NCI-H2029 treated with DMSO at 0.1 percent for 48 hours (cell line): ENCODE results near the gene KAT8.

Experiments used
- DNase-seq: peaks from one replicate; lab custom pipeline; 2025; lab: John Stamatoyannopoulos, UW

The KAT8 gene

GRCh38 chr16:31117384-31118222, at the start of gene KAT8:
Gene KAT8 (plus strand): TSS chr16:31117664. CDS start chr16:31117682, 18 bp downstream.
- peak; percentile 89 for DNase-seq

- peak; percentile 60 for DNase-seq
Measured at GRCh38 chr16:31071861-31072260, 45.6 kb upstream of the KAT8 start.

DNA sequence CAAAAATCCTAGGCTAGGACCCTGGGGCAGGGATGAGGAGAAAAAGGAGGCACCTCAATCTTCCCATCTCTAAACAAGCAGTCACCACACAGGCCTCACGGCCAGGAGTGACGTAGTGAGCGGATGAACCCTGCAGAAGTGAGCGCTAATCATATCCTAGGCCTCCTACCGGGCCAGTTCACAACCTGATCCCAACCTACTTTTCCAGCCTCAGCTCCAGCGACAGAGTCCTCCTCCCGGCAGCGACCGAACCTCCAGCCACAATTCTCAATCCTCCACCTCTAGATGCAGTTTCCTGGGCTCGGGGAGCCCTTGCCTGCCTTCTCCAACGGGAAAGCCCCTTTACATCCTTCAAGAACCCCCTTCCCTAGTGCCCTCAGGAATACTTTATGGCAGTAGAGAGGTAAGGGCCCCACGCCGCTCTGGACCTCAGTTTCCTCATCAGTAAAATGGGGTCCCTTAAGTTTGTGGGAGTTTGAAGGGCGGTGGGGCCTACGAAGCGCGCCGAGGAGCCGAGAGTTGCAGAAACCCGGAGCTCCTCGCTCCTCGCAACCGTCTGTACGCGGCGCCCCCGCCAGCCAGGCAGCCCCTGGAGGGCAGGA, 44.8 kb upstream of the KAT8 start:
- DNase-seq: no peak

DNA sequence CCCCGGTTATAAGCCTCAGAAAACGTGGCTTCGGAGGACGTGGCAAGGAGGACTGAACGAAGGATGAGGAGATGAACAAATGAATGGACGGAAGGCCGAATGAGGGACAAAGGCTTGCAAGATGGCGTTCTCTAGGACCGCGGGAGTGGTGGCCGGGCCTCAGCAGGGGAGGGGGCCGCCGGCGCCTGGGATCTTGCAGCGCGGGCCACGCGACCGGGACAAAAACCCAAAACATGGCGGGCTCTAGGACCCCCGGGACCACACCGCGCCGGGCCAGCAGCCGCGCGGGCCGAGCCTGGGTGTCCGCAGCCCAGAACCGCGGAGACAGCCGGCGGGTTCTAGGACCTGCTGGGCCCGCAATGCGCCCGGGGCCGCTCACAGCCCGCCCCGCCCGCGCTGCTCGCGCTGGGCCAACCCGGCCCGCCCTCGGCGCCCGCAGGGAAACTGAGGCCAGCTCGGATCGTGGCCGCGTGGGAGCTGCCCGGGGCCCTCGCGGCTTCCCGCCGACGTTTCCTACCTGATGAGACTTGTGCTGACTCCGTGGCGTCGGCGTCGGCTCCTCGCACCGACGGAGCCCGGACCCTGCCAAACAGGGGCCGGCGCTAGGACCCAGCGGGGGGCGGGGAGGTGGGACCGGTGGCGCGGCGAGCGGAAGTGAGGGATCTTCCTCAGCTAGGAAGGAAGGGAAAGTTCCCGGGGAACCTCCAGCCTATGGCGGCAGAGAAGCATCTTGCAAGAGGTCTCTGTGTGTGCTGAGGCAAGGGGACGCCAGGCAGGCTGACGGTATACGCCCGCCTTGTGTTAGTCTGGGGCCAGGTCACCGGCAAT, 44.1 kb upstream of the KAT8 start:
- peak; percentile 40 for DNase-seq

- DNase-seq: peak; percentile 93
Measured at GRCh38 chr16:31073970-31074813, 43.3 kb upstream of the KAT8 start, which contains the start of the genes ZNF646 and ZNF668. Gene ZNF646 (plus strand): TSS chr16:31074422. CDS start chr16:31076325, 1,903 bp downstream. Gene ZNF668 (minus strand): TSS chr16:31074240. CDS start chr16:31064459, 9,781 bp downstream.

- no peak for DNase-seq
Measured at GRCh38 chr16:31074814-31075183, 42.7 kb upstream of the KAT8 start.

DNA sequence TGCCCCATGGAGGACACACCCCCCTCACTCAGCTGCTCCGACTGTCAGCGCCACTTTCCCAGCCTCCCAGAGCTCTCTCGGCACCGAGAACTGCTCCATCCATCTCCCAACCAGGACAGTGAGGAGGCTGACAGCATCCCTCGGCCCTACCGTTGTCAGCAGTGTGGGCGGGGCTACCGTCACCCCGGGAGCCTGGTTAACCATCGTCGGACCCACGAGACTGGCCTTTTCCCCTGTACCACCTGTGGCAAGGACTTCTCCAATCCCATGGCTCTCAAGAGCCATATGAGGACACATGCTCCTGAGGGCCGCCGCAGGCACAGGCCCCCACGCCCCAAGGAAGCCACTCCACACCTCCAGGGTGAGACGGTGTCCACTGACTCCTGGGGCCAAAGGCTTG, 41.1 kb upstream of the KAT8 start:
- DNase-seq: no peak

DNA sequence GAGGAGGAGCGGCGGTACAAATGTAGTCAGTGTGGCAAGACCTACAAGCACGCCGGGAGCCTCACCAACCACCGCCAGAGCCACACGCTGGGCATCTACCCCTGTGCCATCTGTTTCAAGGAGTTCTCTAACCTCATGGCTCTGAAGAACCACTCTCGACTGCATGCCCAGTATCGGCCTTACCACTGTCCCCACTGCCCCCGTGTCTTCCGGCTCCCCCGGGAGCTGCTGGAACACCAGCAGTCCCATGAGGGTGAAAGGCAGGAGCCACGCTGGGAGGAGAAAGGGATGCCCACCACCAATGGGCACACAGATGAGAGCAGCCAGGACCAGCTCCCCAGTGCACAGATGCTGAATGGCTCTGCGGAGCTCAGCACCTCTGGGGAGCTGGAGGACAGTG, 40.4 kb upstream of the KAT8 start:
- no peak for DNase-seq

DNA sequence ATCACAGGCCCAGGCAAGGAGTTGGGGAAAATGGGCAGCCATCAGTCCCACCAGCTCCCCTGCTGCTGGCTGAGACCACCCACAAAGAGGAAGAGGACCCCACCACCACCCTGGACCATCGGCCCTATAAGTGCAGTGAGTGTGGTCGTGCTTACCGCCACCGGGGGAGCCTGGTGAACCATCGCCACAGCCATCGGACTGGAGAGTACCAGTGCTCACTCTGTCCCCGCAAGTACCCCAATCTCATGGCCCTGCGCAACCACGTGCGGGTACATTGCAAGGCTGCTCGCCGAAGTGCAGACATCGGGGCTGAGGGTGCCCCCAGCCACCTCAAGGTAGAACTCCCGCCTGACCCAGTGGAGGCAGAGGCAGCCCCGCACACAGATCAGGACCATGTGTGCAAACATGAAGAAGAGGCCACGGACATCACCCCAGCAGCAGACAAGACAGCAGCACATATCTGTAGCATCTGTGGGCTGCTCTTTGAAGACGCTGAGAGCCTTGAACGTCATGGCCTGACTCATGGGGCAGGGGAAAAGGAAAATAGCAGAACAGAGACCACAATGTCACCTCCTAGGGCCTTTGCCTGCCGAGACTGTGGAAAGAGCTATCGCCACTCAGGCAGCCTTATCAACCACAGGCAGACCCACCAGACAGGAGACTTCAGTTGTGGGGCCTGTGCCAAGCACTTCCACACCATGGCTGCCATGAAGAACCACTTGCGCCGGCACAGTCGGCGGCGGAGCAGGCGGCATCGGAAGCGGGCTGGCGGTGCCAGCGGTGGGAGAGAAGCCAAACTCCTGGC, 39.7 kb upstream of the KAT8 start:
- DNase-seq: no peak

DNA sequence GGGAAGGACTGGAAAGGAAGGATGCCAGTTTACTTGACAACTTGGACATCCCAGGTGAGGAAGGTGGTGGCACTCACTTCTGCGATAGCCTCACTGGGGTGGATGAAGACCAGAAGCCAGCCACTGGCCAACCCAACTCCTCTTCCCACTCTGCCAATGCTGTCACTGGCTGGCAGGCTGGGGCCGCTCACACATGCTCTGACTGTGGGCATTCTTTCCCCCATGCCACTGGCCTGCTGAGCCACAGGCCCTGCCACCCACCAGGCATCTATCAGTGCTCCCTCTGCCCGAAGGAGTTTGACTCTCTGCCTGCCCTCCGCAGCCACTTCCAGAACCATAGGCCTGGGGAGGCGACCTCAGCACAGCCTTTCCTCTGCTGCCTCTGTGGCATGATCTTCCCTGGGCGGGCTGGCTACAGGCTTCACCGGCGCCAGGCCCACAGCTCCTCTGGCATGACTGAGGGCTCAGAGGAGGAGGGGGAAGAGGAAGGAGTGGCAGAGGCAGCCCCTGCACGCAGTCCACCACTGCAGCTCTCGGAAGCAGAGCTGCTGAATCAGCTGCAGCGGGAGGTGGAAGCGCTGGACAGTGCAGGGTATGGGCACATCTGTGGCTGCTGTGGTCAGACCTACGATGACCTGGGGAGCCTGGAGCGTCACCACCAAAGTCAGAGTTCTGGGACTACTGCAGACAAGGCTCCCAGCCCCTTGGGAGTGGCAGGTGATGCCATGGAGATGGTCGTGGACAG, 38.7 kb upstream of the KAT8 start:
- DNase-seq: no peak

DNA sequence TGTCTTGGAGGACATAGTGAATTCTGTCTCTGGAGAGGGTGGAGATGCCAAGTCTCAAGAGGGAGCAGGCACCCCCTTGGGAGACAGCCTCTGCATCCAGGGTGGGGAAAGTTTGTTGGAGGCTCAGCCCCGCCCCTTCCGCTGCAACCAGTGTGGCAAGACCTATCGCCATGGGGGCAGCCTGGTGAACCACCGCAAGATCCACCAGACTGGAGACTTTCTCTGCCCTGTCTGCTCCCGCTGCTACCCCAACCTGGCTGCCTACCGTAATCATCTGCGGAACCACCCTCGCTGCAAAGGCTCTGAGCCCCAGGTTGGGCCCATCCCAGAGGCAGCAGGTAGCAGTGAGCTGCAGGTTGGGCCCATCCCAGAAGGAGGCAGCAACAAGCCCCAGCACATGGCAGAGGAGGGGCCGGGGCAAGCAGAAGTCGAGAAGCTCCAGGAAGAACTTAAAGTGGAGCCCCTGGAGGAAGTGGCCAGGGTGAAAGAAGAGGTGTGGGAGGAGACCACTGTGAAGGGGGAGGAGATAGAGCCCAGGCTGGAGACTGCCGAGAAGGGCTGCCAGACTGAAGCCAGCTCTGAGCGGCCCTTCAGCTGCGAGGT, 38.0 kb upstream of the KAT8 start:
- no peak for DNase-seq

- DNase-seq: no peak
Measured at GRCh38 chr16:31080035-31080629, 37.3 kb upstream of the KAT8 start.

DNA sequence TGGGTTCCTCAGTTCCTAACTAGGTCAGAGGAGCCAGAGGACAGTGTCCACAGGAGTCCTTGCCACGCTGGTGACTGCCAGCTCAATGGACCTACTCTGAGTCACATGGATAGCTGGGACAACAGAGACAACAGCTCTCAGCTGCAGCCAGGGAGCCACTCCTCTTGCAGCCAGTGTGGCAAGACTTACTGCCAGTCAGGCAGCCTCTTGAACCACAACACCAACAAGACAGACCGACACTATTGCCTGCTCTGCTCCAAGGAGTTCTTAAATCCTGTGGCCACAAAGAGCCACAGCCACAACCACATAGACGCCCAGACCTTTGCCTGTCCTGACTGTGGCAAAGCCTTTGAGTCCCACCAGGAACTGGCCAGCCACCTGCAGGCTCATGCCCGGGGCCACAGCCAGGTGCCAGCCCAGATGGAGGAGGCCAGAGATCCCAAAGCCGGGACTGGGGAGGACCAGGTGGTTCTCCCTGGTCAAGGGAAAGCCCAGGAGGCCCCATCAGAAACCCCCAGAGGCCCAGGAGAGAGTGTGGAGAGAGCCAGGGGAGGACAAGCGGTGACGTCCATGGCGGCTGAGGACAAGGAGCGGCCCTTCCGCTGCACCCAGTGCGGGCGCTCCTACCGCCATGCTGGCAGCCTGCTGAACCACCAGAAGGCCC, 36.6 kb upstream of the KAT8 start:
- DNase-seq: no peak

DNA sequence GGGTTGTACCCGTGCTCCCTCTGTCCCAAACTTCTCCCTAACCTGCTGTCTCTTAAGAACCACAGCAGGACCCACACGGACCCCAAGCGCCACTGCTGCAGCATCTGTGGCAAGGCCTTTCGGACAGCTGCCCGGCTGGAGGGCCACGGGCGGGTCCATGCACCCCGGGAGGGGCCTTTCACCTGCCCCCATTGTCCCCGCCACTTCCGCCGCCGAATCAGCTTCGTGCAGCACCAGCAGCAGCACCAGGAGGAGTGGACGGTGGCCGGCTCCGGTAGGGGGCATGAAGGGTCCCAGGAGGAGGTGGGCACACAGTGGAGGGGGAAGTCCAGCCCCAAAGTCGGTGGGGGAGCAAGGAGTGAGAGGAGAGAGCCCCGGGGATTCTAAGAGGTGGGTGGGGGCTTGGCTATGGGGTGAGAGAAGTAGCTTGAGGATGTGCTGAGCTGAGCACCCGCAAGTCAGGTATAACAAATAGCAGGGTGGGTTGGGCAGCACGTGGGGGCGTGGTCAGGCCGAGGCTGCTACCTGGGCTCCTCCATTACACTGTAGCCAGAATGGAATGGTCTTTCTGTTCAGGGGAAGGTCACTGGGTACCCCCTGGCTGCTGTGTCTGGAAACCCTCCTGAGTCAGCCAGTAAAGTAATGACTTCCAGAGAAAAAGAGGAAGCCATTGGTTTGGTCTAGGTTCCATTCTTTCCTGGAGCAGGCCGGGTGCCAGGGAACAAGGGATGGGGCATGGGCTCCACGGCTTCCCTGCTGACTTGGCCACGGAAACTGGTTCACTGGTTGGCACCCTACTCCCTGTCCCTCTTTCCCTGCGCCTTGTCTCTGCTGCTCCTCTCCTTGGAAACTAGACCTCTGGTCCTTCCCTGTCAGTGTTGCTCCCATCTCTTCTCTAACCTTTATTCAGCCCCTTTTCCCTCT, 35.8 kb upstream of the KAT8 start:
- no peak for DNase-seq

- DNase-seq: no peak
Measured at GRCh38 chr16:31082368-31083045, 35.0 kb upstream of the KAT8 start.

DNA sequence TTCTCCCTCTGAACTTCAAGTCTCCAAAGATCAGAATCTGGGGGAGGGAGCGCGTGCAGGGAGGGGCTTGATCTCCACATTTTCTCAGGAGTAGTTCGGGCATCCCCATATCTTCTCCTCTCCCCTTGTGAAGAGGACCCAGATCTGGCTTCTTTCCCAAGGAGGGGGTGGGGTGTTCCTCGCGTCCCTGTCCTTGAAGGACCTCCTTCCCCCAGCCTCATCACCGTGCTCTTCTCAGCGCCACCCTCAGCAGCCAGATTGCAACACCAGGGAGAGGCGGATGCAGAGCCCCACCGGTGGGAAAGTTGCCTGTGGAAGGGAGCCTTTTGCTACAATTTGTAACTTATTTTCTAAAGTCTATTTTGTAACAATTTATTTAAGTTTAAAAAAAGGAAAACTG, 34.4 kb upstream of the KAT8 start:
- DNase-seq: no peak

GRCh38 chr16:31083556-31083955, 33.9 kb upstream of the KAT8 start:
- DNase-seq: no peak
